Upper lobe of left lung (tissue), 4 donors: ENCODE data around the gene CDH6.

ENCODE experiments used
- CTCF ChIP-seq, 6 experiments: fragments of 450-650 bp in 4 of 6; fragments of 200-600 bp in 2 of 6; sonication (generic) in 2 of 6; IDR thresholded peaks; one replicate each; pipeline ENCODE4 v1.5.1; 2016 to 2019; ENCODE audit warnings: antibody characterized with exemption in 6 of 6
- EP300 ChIP-seq, 4 donors: sonication (generic); formaldehyde crosslinking; IDR thresholded peaks; one replicate each; pipeline ENCODE4 v1.5.1; 2017; ENCODE audit warnings: antibody characterized with exemption in 4 of 4, control low read depth in 2 of 4
- POLR2A ChIP-seq, 4 donors: fragments of 450-650 bp; IDR thresholded peaks; one replicate each; pipeline ENCODE4 v1.5.1; 2016 to 2017; ENCODE audit warnings: antibody characterized with exemption in 4 of 4, mild to moderate bottlenecking in 2 of 4
- POLR2AphosphoS5 ChIP-seq, 2 donors: sonication (generic); formaldehyde crosslinking; IDR thresholded peaks; one replicate each; pipeline ENCODE4 v1.5.1; 2017; ENCODE audit warnings: antibody characterized with exemption in 2 of 2

- TF ChIP-seq POLR2A (IDR thresholded peaks at IDR 0.05) (no peak), POLR2AphosphoS5 (IDR thresholded peaks at IDR 0.05) (no peak), CTCF (IDR thresholded peaks at IDR 0.05) (no peak), EP300 (IDR thresholded peaks at IDR 0.05) (no peak)
Measured at GRCh38 chr5:31238497-31238896, 45.0 kb downstream of the CDH6 start.
